GM19023 (cell line): ENCODE results near the gene ADCY1.

Experiments used
- ATAC-seq: cut with Tn5 transposase; IDR thresholded peaks from one replicate; pipeline ENCODE4 v1.9.1; 2021; ENCODE audit warnings: mild to moderate bottlenecking, moderate library complexity; ENCODE audit not compliant: unreplicated experiment

Gene ADCY1

GRCh38 chr7:45623157-45623556 is 49.0 kb downstream of the ADCY1 start:
- no peak for ATAC-seq

GRCh38 chr7:45623740-45624391 is 49.7 kb downstream of the ADCY1 start:
- ATAC-seq: no peak

GRCh38 chr7:45624392-45624760 is 50.2 kb downstream of the ADCY1 start:
- ATAC-seq: no peak

- ATAC-seq: no peak
Observed at GRCh38 chr7:45625067-45625466, 50.9 kb downstream of the ADCY1 start.

GRCh38 chr7:45625714-45626440 is 51.7 kb downstream of the ADCY1 start:
- no peak for ATAC-seq

GRCh38 chr7:45626441-45627430 is 52.6 kb downstream of the ADCY1 start:
- no peak for ATAC-seq

GRCh38 chr7:45627691-45628456 is 53.7 kb downstream of the ADCY1 start:
- no peak for ATAC-seq

GRCh38 chr7:45631569-45631968 is 57.4 kb downstream of the ADCY1 start:
- ATAC-seq: no peak

GRCh38 chr7:45636733-45637132 is 62.6 kb downstream of the ADCY1 start:
- ATAC-seq: no peak

- ATAC-seq: no peak
Observed at GRCh38 chr7:45638916-45639315, 64.7 kb downstream of the ADCY1 start.

- no peak for ATAC-seq
Observed at GRCh38 chr7:45642044-45642443, 67.9 kb downstream of the ADCY1 start.

- no peak for ATAC-seq
Observed at GRCh38 chr7:45643630-45644029, 69.5 kb downstream of the ADCY1 start.

GRCh38 chr7:45644237-45644636 is 70.1 kb downstream of the ADCY1 start:
- no peak for ATAC-seq

- no peak for ATAC-seq
Observed at GRCh38 chr7:45645141-45645969, 71.2 kb downstream of the ADCY1 start.

- ATAC-seq: no peak
Observed at GRCh38 chr7:45646207-45646821, 72.1 kb downstream of the ADCY1 start.

GRCh38 chr7:45646996-45647825 is 73.0 kb downstream of the ADCY1 start:
- no peak for ATAC-seq

- ATAC-seq: no peak
Observed at GRCh38 chr7:45647967-45648670, 74.0 kb downstream of the ADCY1 start.

- no peak for ATAC-seq
Observed at GRCh38 chr7:45648671-45648995, 74.5 kb downstream of the ADCY1 start.
